Endodermal cell (in vitro differentiated cells): Measurements from ENCODE around the gene BCAR1. TPM values are rescaled to one million over a fixed set of nuclear protein-coding genes. Genes with fewer than 3 reads are reported as not detected.
"Not testable (repeated sequence)": the region's sequence is repeated elsewhere in the genome, so short reads cannot be mapped to it uniquely, and the experiment has no call there.

Experiments
- DNase-seq: peaks from one replicate; pipeline ENCODE4 v3.0.0-alpha.2; 2017
- H3K27ac ChIP-seq: 2 replicates; pipeline ENCODE4 v1.5.1; 2013; ENCODE audit warnings: mild to moderate bottlenecking, low read depth, low read length, moderate library complexity
- H3K27me3 ChIP-seq: 2 replicates; pipeline ENCODE4 v1.6.1; 2013; ENCODE audit warnings: mild to moderate bottlenecking, low read length, moderate library complexity; ENCODE audit not compliant: insufficient read depth, control insufficient read depth, poor library complexity, severe bottlenecking
- H3K36me3 ChIP-seq: 2 replicates; pipeline ENCODE4 v1.7.0; 2013; ENCODE audit warnings: mild to moderate bottlenecking, low read length, moderate library complexity; ENCODE audit not compliant: control insufficient read depth, insufficient read depth
- H3K4me1 ChIP-seq: one replicate; pipeline ENCODE4 v1.7.0; 2013; ENCODE audit warnings: low read length; ENCODE audit not compliant: control insufficient read depth, insufficient read depth
- H3K4me3 ChIP-seq: 2 replicates; pipeline ENCODE4 v1.5.1; 2013; ENCODE audit warnings: mild to moderate bottlenecking, low read length, moderate library complexity
- H3K9ac ChIP-seq: 2 replicates; pipeline ENCODE4 v1.6.1; 2013; ENCODE audit warnings: mild to moderate bottlenecking, low read length, moderate library complexity; ENCODE audit not compliant: poor library complexity, severe bottlenecking; ENCODE audit errors: extremely low read depth
- H3K9me3 ChIP-seq: 2 replicates; pipeline ENCODE4 v1.6.1; 2013; ENCODE audit warnings: mild to moderate bottlenecking, low read length, moderate library complexity; ENCODE audit not compliant: control insufficient read depth
- H3K27ac Mint-ChIP-seq: 2 replicates; pipeline ENCODE4 v1.8.0; 2020; ENCODE audit warnings: mixed read lengths
- H3K27me3 Mint-ChIP-seq: 2 replicates; pipeline ENCODE4 v1.8.0; 2021; ENCODE audit warnings: mild to moderate bottlenecking, mixed read lengths; ENCODE audit not compliant: insufficient read depth
- H3K36me3 Mint-ChIP-seq: 2 replicates; pipeline ENCODE4 v1.8.0; 2020; ENCODE audit warnings: low read depth, mixed read lengths
- H3K4me1 Mint-ChIP-seq: 2 replicates; pipeline ENCODE4 v1.8.0; 2020; ENCODE audit warnings: mixed read lengths
- H3K4me3 Mint-ChIP-seq: 2 replicates; pipeline ENCODE4 v1.8.0; 2020; ENCODE audit warnings: mild to moderate bottlenecking, moderate library complexity, mixed read lengths
- H3K9me3 Mint-ChIP-seq: 2 replicates; pipeline ENCODE4 v1.8.0; 2020; ENCODE audit warnings: mild to moderate bottlenecking, mixed read lengths
- WGBS, 2 experiments: methylation state at CpG; one replicate each; pipeline versions ENCODE4 v1.1.5 to v1.1.7; 2013; ENCODE audit warnings: missing lambda C conversion rate in 2 of 2, mixed read lengths in 1 of 2; ENCODE audit not compliant: insufficient coverage in 1 of 2, insufficient read length in 1 of 2; 5-methylcytosine and 5-hydroxymethylcytosine counted together
- total RNA-seq, 2 donors: library from RNA; stranded (reverse); fragmentation: NEBNext Ultra II Directional in 1 of 2; extraction: Animal tissue kit (Norgen Biotek cat#: 25700) in 1 of 2; gene quantifications; 2 replicates in 1 of 2; 3 replicates in 1 of 2; pipeline ENCODE4 v1.2.1, GENCODE V29; 2021
- TF ChIP-seq, protein P1 (sequence below): fragments of 200-600 bp; sonication (generic); conservative IDR thresholded peaks from 2 replicates; pipeline ENCODE4 v1.5.0; 2021; ENCODE audit warnings: antibody characterized with exemption, mild to moderate bottlenecking

The BCAR1 gene
- total RNA-seq, 2 donors from 2014 or later, result 56.2 to 74.3 TPM

DNA sequence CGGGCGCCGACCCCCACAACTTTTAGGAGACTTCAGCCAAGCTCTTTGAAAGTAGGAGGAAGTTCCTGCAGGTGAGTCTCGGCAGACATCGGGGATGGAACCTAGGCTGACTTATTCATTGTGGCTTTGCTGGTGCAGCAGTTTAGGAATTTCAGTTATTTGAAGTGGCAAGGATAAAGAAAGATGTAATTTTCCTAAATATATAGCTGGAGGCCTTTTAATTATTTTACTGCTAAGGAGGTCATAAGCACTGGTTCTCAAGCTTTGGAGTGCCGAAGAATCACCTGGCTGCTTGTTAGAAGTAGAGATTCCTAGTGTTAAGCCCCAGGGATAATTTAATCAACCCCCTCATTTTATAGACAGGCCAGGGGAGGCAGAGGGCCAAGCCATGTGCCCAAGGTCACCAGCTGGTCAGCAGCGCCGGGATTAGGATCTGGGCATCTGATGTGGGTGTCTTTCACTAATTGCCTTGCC is 28.9 kb upstream of the BCAR1 start:
- DNase-seq, result no peak
- no peak overlapping the region for H3K4me3 Mint-ChIP-seq
- peaks cover 2% of the 10 kb centered on the region for H3K9me3 Mint-ChIP-seq
- no peaks in the 10 kb centered on the region for H3K4me1 Mint-ChIP-seq
- no peak overlapping the region for H3K27ac Mint-ChIP-seq
- whole genome bisulfite sequencing, 2 experiments, result 91 to 94% methylated on average over 6 to 8 of the region's 8 CpGs
- no peaks in the 10 kb centered on the region for H3K27me3 ChIP-seq
- H3K9me3 ChIP-seq, result peaks cover 4% of the 10 kb centered on the region
- H3K4me1 ChIP-seq, result no peaks in the 10 kb centered on the region
- H3K9ac ChIP-seq, result no peak overlapping the region
- H3K27me3 Mint-ChIP-seq, result no peaks in the 10 kb centered on the region
- peaks cover 7% of the 10 kb centered on the region for H3K36me3 ChIP-seq
- peaks cover 9% of the 10 kb centered on the region for H3K36me3 Mint-ChIP-seq
- H3K4me3 ChIP-seq, result no peak overlapping the region
- TF ChIP-seq, protein P1, sequence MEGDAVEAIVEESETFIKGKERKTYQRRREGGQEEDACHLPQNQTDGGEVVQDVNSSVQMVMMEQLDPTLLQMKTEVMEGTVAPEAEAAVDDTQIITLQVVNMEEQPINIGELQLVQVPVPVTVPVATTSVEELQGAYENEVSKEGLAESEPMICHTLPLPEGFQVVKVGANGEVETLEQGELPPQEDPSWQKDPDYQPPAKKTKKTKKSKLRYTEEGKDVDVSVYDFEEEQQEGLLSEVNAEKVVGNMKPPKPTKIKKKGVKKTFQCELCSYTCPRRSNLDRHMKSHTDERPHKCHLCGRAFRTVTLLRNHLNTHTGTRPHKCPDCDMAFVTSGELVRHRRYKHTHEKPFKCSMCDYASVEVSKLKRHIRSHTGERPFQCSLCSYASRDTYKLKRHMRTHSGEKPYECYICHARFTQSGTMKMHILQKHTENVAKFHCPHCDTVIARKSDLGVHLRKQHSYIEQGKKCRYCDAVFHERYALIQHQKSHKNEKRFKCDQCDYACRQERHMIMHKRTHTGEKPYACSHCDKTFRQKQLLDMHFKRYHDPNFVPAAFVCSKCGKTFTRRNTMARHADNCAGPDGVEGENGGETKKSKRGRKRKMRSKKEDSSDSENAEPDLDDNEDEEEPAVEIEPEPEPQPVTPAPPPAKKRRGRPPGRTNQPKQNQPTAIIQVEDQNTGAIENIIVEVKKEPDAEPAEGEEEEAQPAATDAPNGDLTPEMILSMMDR, result no peak
- no peak overlapping the region for H3K27ac ChIP-seq

DNA sequence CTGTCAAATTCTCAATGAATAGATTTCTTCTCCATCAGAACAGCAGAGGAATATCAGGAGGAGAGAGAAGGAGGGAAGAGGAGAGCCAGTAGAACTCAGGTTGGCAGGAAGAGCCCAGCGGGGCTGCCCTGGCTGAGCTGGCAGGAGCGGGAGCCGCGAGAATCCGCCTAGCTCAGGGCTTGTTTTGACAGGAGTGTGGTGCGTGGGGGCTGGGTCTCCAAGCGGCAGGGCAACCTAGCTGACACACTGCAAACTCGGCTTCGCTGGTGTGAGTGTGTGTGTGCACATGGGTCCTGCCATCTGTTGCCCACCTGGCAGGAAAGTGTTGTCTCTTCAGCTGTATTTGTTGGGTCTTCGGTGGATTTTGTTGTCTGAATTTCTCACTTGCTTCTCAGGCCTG is 27.9 kb upstream of the BCAR1 start:
- Histone ChIP-seq H3K4me3 (no peak overlapping the region), H3K9ac (no peak overlapping the region), H3K36me3 (no peaks in the 10 kb centered on the region), H3K9me3 (no peaks in the 10 kb centered on the region), H3K27ac (no peak overlapping the region), H3K4me1 (no peaks in the 10 kb centered on the region), H3K27me3 (no peaks in the 10 kb centered on the region)
- H3K9me3 Mint-ChIP-seq, result no peaks in the 10 kb centered on the region
- H3K27ac Mint-ChIP-seq, result no peak overlapping the region
- TF ChIP-seq, protein P1, result no peak
- peak; percentile 75 for DNase-seq
- WGBS, 2 experiments, result 57 to 75% methylated on average over 8 to 10 of the region's 10 CpGs
- no peaks in the 10 kb centered on the region for H3K27me3 Mint-ChIP-seq
- peaks cover 1% of the 10 kb centered on the region for H3K36me3 Mint-ChIP-seq
- H3K4me1 Mint-ChIP-seq, result no peaks in the 10 kb centered on the region
- no peak overlapping the region for H3K4me3 Mint-ChIP-seq

DNA sequence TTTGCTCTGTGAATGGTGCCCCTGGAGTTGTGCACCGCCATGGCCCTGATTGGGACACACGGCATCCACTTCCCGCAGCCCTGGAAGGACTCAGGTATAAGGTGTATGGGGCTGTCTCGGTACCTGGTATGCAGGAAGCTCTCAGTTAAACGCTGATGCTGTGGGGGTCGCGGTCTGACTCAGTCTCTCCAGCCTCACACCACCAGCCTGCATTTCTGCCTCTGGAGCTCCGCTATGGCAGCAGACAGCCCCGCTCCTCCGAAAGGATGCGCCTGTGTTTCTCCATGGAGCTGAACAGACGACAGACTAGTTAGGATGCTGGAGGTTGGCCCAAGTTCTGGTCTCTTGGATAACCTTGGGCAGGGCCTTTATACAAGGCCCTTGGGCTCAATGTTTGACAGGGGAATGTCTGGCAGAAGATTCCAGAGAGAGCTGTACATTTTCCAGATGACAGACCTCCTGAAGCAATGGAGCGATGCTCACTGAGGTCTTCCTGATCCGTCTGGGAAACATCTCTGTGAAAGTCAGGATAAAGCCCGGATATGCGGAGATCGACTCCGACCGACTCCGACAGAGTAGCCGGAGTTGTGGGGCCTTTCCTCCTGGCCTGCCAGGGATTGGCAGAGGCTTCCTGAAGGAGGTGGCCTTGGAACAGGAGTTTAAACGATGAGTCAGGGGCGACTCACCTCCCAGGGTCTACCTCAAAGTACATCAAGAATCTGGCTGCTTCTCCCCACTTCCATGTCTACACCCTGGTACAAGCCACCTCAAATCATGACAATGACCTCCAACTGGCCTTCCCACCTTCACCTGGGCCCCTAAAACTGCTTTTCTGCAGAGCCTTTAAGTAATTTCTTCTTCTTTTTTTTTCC is 21.9 kb upstream of the BCAR1 start:
- no peak for DNase-seq
- Mint-ChIP-seq H3K36me3 (no peaks in the 10 kb centered on the region), H3K9me3 (no peaks in the 10 kb centered on the region), H3K27me3 (no peaks in the 10 kb centered on the region), H3K27ac (no peak overlapping the region), H3K4me1 (no peaks in the 10 kb centered on the region), H3K4me3 (no peak overlapping the region)
- TF ChIP-seq, protein P1, result no peak
- no peaks in the 10 kb centered on the region for H3K4me1 ChIP-seq
- H3K4me3 ChIP-seq, result no peak overlapping the region
- no peak overlapping the region for H3K9ac ChIP-seq
- H3K36me3 ChIP-seq, result no peaks in the 10 kb centered on the region
- H3K9me3 ChIP-seq, result no peaks in the 10 kb centered on the region
- H3K27ac ChIP-seq, result no peak overlapping the region
- no peaks in the 10 kb centered on the region for H3K27me3 ChIP-seq
- 90 to 93% methylated on average over 15 to 23 of the region's 23 CpGs for WGBS, 2 experiments

DNA sequence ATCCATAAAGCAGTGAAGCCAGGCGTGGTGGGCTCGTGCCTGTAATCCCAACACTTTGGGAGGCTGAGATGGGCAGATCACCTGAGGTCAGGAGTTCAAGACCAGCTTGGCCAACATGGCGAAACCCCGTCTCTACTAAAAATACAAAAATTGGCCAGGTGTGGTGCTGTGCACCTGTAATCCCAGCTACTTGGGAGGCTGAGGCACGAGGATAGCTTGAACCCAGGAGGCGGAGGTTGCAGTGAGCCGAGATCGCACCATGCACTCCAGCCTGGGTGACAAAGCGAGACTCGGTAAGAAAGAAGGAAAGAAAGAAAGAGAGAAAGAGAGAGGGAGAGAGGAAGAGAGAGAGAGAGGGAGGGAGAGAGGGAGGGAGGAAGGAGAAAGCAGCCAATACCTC is 21.2 kb upstream of the BCAR1 start:
- not testable (repeated sequence) for H3K27me3 Mint-ChIP-seq, H3K9ac ChIP-seq, H3K4me3 Mint-ChIP-seq, H3K4me3 ChIP-seq, DNase-seq, H3K27me3 ChIP-seq, H3K36me3 Mint-ChIP-seq, H3K9me3 Mint-ChIP-seq, H3K4me1 Mint-ChIP-seq, H3K36me3 ChIP-seq, H3K27ac Mint-ChIP-seq, H3K4me1 ChIP-seq, H3K9me3 ChIP-seq
- 93 to 97% methylated on average over 10 of the region's 10 CpGs for WGBS, 2 experiments
- H3K27ac ChIP-seq, result peak overlapping the region; percentile 47
